Stomach (tissue), 9 donors: ENCODE results near the gene COX7B. TPM values are rescaled to one million over a fixed set of nuclear protein-coding genes. Genes with fewer than 3 reads are reported as not detected.
"Not testable (repeated sequence)": the region's sequence is repeated elsewhere in the genome, so short reads cannot be mapped to it uniquely, and the experiment has no call there.

Experiments used
- DNase-seq, 2 donors: peaks; one replicate each; pipeline versions ENCODE4 v3.0.0 to v3.0.0-alpha.2; 2013 to 2019
- H3K27ac ChIP-seq, 5 donors: fragments of 200-600 bp in 4 of 5; sonication (generic) in 4 of 5; one replicate each; pipeline ENCODE4 v1.5.1; 2013 to 2019; ENCODE audit warnings: mild to moderate bottlenecking in 1 of 5, moderate library complexity in 1 of 5
- H3K27me3 ChIP-seq, 3 donors: fragments of 200-600 bp; sonication (generic); one replicate each; pipeline ENCODE4 v1.5.1; 2017 to 2019; ENCODE audit warnings: mixed run types in 1 of 3
- H3K36me3 ChIP-seq, 4 donors: fragments of 200-600 bp; sonication (generic); 1 replicate in 3 of 4; 2 replicates in 1 of 4; pipeline ENCODE4 v1.5.1; 2016 to 2019
- H3K4me1 ChIP-seq, 4 donors: fragments of 200-600 bp; sonication (generic); one replicate each; pipeline ENCODE4 v1.5.1; 2016 to 2019
- H3K4me3 ChIP-seq, 4 donors: fragments of 200-600 bp; sonication (generic) in 3 of 4; one replicate each; pipeline ENCODE4 v1.5.1; 2016 to 2019; ENCODE audit warnings: mild to moderate bottlenecking in 1 of 4
- H3K9me3 ChIP-seq, 4 donors: fragments of 200-600 bp; sonication (generic); one replicate each; pipeline ENCODE4 v1.5.1; 2016 to 2019
- EP300 ChIP-seq: sonication (generic); formaldehyde crosslinking; IDR thresholded peaks from one replicate; pipeline ENCODE4 v1.6.1; 2017; ENCODE audit warnings: antibody characterized with exemption
- POLR2A ChIP-seq, 4 donors: fragments of 450-650 bp; IDR thresholded peaks; one replicate each; pipeline ENCODE4 v1.6.1; 2016; ENCODE audit warnings: antibody characterized with exemption in 4 of 4, control low read depth in 2 of 4, mild to moderate bottlenecking in 1 of 4, moderate library complexity in 1 of 4
- POLR2AphosphoS5 ChIP-seq, 3 donors: sonication (generic); formaldehyde crosslinking; IDR thresholded peaks; one replicate each; pipeline ENCODE4 v1.6.1; 2016; ENCODE audit warnings: antibody characterized with exemption in 3 of 3
- WGBS, 5 donors: extraction: QIAGEN DNeasy Blood & Tissue Kit in 3 of 5; methylation state at CpG; one replicate each; pipeline versions ENCODE4 v1.1.5 to v1.1.7; 2013 to 2018; 5-methylcytosine and 5-hydroxymethylcytosine counted together
- intact Hi-C: fragments of 100-400 bp; cut with DNase I; formaldehyde crosslinking; loops from one replicate; pipeline ENCODE4 v1.15.1; 2023; ENCODE audit warnings: low total_unique reads
- polyA plus RNA-seq, 3 donors: library from polyadenylated mRNA; stranded (reverse); fragments of 200-250 nt; gene quantifications; one replicate each; pipeline ENCODE4 v1.2.3, GENCODE V29; 2013
- total RNA-seq, 5 donors: library from RNA; depleted of rRNA; stranded (reverse); fragments of >200 nt; gene quantifications; one replicate each; pipeline versions ENCODE4 v1.1.0 to v1.2.3, GENCODE V29; 2014 to 2016
- TF ChIP-seq, protein P1 (sequence below), 7 experiments: fragments of 450-650 bp in 4 of 7; fragments of 200-600 bp in 3 of 7; sonication (generic) in 3 of 7; IDR thresholded peaks; one replicate each; pipeline ENCODE4 v1.5.1; 2016 to 2019; ENCODE audit warnings: antibody characterized with exemption in 7 of 7, control low read depth in 2 of 7, mild to moderate bottlenecking in 1 of 7
- donor health status: healthy with polysubstance abuse.
- donor health status: Bipolar disorder and iron deficiency.
- donor health status: healthy.

COX7B gene
- total and polyA plus RNA-seq, 8 donors, result 75.0 to 1,320 (median 695) TPM

DNA sequence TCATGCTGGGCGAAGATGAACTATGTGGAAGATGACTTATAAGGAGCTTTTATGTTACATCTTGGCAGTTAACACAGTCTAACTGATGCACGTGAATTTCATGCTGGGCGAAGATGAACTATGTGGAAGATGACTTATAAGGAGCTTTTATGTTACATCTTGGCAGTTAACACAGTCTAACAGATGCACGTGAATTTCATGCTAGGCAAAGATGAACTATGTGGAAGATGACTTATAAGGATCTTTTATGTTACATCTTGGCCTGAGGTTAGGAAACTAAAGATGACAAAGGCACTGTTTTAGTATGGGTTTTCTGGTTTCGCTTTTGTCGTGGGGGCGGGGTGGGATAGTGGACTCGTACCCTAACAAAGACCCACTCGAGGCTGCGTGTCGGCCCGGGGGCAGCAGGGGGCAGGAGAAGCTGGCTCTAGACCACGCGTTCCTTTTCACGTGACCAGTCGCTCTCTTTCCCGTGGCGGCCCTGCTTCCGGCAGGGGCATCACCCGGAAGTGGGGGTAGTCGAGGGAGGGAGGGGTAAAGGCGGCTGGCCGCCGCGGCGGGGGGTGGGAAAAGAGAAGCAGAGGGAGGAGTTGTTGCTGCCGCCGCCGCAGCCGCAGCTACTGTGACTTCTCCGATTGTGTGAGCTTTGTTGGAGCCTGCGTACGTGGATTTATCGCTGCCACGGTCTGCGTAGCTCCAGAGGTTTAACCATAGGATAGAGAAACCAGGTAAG is 11.0 kb downstream of the COX7B start, which contains the start of gene ATP7A:
Gene ATP7A, plus strand, starts transcription at position 586 of the 733 bp plus-strand sequence. CDS start 60,949 bp downstream, outside the sequence.
- 1 to 37% (median 4%) methylated on average over 29 to 36 of the region's 36 CpGs for WGBS, 5 donors
- TF ChIP-seq POLR2A (IDR thresholded peaks at IDR 0.05) (no peak), POLR2AphosphoS5 (IDR thresholded peaks at IDR 0.05) (peak; percentile 48 to 78 (median 73))
- TF ChIP-seq, protein P1, sequence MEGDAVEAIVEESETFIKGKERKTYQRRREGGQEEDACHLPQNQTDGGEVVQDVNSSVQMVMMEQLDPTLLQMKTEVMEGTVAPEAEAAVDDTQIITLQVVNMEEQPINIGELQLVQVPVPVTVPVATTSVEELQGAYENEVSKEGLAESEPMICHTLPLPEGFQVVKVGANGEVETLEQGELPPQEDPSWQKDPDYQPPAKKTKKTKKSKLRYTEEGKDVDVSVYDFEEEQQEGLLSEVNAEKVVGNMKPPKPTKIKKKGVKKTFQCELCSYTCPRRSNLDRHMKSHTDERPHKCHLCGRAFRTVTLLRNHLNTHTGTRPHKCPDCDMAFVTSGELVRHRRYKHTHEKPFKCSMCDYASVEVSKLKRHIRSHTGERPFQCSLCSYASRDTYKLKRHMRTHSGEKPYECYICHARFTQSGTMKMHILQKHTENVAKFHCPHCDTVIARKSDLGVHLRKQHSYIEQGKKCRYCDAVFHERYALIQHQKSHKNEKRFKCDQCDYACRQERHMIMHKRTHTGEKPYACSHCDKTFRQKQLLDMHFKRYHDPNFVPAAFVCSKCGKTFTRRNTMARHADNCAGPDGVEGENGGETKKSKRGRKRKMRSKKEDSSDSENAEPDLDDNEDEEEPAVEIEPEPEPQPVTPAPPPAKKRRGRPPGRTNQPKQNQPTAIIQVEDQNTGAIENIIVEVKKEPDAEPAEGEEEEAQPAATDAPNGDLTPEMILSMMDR (IDR thresholded peaks at IDR 0.05), result peak in 5 of 7 experiments; percentile 30 to 70 (median 53)
- Histone ChIP-seq H3K27me3 (no peaks in the 10 kb centered on the region), H3K4me3 (peak within 1 kb of the TSS; percentile 47 to 55 (median 50)), H3K36me3 (peaks cover 0 to 16% (median 12%) of the 10 kb centered on the region in 4 donors), H3K9me3 (no peaks in the 10 kb centered on the region), H3K4me1 (peaks cover 0 to 21% (median 4%) of the 10 kb centered on the region in 4 donors), H3K27ac (peak within 1 kb of the TSS; percentile 79 to 93 (median 84))
- intact Hi-C loops, result no loop called here
- peak; percentile 88 to 96 for DNase-seq

DNA sequence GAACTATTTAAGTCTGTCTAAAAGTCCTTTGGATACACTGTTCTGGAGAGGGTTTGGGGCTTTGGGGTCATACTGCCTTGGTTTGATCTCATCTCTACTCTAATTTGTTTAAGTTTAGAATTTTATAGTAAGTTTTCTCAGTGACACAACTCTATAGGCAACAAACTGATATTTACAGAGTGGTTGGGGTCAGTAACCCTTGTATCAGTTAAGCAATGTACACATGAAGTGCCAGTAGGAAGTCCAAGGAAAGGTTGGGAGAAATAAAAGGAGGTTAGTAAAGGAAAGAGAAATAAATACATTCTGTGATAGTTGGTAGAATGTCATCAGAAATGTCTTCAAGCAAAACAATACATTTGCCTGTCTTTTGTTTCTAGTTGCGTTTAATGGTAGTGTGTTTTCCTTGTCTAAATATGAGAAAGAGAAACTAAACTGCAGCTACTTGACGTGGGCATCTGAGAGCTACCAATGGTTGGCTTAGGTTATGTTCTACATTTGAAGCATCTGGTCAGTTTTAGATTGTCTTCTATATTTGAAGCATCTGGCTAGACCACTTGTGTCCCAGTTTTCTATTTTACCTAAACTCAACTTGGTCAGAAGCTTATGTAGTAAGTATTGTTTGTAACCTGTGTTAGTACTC is 18.1 kb downstream of the COX7B start:
- peaks cover 0 to 30% (median 7%) of the 10 kb centered on the region in 4 donors for H3K4me1 ChIP-seq
- H3K27ac ChIP-seq, result no peak overlapping the region
- WGBS, 5 donors, result 20 to 40% (median 21%) methylated on average over 2 of the region's 2 CpGs
- H3K4me3 ChIP-seq, result no peak overlapping the region
- no peaks in the 10 kb centered on the region for H3K27me3 ChIP-seq
- H3K9me3 ChIP-seq, result no peaks in the 10 kb centered on the region
- intact Hi-C loops, result no loop called here
- no peak for DNase-seq
- TF ChIP-seq, protein P1 (IDR thresholded peaks at IDR 0.05), result no peak
- TF ChIP-seq EP300 (no peak), POLR2A (IDR thresholded peaks at IDR 0.05) (no peak), POLR2AphosphoS5 (IDR thresholded peaks at IDR 0.05) (no peak)
- H3K36me3 ChIP-seq, result no peaks in the 10 kb centered on the region

DNA sequence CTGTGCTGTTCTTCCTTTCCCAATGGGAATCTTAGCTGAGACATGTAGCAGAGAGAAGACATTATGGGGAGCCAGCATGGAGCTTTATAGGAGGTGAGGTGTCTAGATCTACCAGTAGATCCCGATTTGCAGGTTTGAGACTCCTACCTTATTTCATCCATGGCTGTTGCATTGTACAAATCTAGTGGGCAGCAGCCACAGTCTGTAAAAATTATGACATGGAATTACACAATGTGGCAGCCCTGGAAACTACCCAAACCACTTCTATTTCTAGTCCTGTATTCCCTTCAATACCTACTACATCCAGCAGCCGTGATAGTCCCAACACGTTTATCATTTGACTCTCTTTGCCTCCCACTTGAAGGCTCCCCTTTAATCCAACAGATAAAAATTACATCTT is 19.3 kb downstream of the COX7B start:
- intact Hi-C loops, result no loop called here
- Histone ChIP-seq H3K27ac (no peak overlapping the region), H3K4me1 (peaks cover 0 to 22% (median 6%) of the 10 kb centered on the region in 4 donors), H3K36me3 (no peaks in the 10 kb centered on the region), H3K9me3 (no peaks in the 10 kb centered on the region), H3K27me3 (no peaks in the 10 kb centered on the region), H3K4me3 (no peak overlapping the region)
- WGBS, 5 donors, result 42 to 65% (median 46%) methylated on average over 3 of the region's 3 CpGs
- no peak for DNase-seq
- no peak for TF ChIP-seq EP300
- TF ChIP-seq POLR2AphosphoS5 (IDR thresholded peaks at IDR 0.05), result no peak
- TF ChIP-seq POLR2A (IDR thresholded peaks at IDR 0.05), result no peak
- TF ChIP-seq, protein P1 (IDR thresholded peaks at IDR 0.05), result no peak

DNA sequence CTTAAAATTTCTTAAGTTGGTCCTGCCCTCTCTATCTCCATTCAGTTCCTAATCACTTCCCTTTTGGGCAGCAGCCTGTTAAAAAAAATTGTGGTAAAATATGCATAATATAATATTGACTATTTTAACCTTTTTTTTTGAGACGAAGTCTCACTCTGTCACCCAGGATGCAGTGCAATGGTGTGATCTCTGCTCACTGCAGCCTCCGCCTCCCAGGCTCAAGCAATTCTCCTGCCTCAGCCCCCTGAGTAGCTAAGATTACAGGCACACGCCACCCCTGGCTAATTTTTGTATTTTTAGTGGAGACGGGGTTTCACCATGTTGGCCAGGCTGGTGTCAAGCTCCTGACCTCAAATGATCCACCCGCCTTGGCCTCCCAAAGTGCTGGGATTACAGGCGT is 20.1 kb downstream of the COX7B start:
- WGBS, 5 donors, result 61 to 84% (median 83%) methylated on average over 6 of the region's 6 CpGs
- H3K4me3 ChIP-seq, DNase-seq, H3K27me3 ChIP-seq, H3K27ac ChIP-seq, intact Hi-C loops, H3K9me3 ChIP-seq, H3K36me3 ChIP-seq: not testable (repeated sequence)
- peaks cover 0 to 21% (median 6%) of the 10 kb centered on the region in 4 donors for H3K4me1 ChIP-seq
